HG03196 (cell line): ENCODE measurements around the gene CADPS.

Experiments
- ATAC-seq: cut with Tn5 transposase; IDR thresholded peaks from one replicate; pipeline ENCODE4 v1.9.1; 2021; ENCODE audit not compliant: unreplicated experiment

The CADPS gene

DNA sequence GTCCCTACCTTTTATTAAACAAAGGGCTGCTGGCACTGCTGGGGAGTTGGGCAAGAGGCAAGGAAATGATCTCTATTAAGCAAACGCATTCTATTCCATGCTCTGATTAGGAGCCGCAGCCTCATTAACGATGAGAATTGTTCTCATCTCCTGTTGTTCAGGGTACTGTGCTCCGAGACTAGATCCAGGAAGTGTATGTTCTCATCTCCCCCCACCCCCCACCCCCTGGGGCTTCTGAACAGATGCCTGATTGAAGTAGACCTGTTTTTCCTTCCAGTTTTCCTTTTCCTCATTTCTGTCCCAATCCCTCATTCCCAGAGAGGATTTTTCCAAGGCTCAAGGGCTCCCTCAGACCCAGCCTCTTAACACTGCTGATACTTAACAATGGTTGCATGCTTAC is 420.3 kb downstream of the CADPS start:
- no peak for ATAC-seq

- no peak for ATAC-seq
Measured at GRCh38 chr3:62453448-62453847, 421.8 kb downstream of the CADPS start.

DNA sequence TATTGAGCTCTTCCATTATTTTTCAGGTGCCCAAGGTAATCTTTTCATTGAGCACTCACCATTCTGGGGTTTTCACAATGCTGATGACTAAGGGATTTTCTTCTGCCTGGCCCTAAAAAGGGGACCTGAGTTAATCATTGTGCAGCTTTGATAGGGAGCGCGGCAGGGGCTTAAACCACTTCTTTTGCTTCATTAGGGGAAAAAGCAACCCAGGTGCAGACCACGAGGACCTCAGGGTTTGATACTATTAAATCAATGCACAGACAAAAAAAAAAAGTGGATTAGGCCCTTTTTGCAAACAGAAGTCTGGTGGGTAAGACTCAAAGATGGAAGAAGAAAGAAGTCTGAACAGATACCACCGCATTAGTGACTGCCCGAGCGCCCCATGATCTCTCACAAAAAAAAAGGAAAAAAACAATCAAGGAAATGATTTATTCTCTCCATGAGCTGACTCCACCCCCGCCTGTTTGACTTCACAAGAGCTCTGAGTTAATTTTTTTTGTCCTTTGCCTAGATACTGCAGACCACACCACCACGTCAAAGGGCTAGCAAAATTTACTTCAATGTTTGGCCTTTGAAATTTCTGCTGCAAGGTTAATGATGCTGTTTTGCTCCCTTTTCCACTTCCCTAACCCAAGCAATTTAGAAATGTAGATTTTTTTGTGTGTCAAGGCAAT is 423.9 kb downstream of the CADPS start:
- ATAC-seq = no peak

GRCh38 chr3:62446337-62446940 is 428.8 kb downstream of the CADPS start:
- ATAC-seq = no peak

GRCh38 chr3:62445275-62445674 is 429.9 kb downstream of the CADPS start:
- ATAC-seq = no peak

- no peak for ATAC-seq
Measured at GRCh38 chr3:62439978-62440377, 435.2 kb downstream of the CADPS start.

- ATAC-seq = no peak
Measured at GRCh38 chr3:62439176-62439813, 435.9 kb downstream of the CADPS start.

GRCh38 chr3:62436785-62437184 is 438.4 kb downstream of the CADPS start:
- no peak for ATAC-seq

- no peak for ATAC-seq
Measured at GRCh38 chr3:62433396-62433795, 441.8 kb downstream of the CADPS start.

DNA sequence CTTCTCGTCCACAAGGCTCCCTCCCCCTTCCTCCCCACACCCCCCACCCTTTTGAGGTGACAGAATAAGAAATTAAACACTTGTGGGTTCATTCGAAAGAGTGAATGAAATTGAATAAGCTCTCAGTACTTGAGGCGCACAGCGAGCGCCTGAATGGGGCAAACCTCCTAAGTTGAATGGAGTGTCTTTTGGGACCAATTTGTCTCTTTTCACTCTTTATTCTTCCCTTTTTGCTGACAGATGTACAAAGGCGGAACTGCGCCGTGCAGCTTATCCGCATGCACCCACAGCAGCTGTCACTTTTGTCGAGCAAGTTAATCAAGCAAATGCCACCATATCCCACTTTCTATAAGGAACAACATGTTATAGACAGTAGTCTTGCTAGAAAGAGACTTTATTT is 454.0 kb downstream of the CADPS start:
- ATAC-seq = no peak

DNA sequence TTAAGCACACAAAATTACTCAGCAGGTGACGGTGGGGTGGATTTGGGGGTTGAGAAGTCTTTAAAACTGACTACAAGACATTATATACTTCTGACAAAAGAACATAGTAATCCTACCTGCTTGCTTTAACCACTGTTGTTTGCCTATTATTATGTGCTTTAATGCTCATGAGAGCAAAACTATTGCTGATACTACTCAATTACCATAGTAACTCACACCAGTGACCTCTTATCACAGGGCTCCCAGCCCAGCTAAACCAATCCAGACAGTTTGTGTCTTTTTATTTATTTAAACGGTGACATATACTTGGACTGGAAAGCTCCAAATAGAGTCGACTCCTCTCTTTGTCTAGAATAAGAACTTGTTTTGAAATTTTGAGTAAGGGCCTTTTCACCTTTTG is 459.1 kb downstream of the CADPS start:
- no peak for ATAC-seq

- no peak for ATAC-seq
Measured at GRCh38 chr3:62415312-62415801, 459.9 kb downstream of the CADPS start.

DNA sequence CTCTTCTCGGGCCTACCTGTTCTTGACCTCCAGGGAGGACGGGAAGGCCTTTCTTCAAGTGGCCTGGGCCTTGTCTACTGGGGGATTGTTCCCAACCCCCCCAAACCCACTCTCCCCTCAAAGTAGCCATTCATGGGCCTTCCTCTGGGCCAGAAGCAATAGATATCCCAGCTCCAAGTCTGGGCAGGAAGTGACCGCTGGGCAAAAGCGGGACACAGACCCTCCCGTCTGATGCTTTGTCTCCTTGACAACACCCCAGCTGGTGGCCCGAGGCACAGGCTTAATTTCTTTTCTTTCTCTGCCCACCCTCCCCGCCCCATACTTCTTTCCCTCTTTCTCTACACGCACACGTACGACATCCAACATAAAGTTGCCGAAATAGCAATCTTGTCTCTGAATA is 460.4 kb downstream of the CADPS start:
- ATAC-seq = no peak

DNA sequence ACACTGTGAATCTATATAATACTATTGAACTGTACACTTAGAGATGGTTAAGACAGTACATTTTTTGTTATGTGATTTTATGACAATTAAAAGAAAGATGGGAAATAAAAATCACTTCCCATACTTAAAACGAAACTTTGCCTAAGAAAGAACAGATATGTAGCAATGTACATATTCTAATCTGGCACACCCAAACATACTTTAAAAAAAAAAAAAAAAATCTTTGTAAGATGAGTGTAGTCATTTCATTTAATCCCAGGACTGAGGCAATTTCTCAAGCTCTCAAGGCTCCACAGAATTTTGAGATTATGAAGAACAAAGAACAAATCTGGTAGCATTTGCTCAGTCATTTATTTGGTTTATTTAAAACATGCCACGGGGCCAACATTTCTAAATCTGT is 461.5 kb downstream of the CADPS start:
- no peak for ATAC-seq

DNA sequence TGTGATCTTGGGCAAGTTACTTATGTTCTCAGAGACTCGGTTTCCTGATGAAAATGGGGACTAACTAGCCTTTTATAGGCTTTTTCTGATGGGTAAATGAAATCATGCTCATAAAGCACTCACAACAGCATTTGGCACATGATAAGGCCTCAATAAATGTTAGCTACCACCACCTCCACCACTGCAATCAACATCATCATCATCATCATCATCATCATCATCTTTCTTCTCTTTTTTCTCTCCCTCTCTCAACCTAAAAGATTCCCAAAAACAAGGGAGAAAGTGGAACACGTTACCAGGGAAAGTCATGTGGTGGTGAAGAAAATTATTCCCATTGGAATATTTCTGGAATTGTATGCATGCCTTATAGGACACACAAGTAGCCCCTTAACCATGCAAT is 468.3 kb downstream of the CADPS start:
- no peak for ATAC-seq

DNA sequence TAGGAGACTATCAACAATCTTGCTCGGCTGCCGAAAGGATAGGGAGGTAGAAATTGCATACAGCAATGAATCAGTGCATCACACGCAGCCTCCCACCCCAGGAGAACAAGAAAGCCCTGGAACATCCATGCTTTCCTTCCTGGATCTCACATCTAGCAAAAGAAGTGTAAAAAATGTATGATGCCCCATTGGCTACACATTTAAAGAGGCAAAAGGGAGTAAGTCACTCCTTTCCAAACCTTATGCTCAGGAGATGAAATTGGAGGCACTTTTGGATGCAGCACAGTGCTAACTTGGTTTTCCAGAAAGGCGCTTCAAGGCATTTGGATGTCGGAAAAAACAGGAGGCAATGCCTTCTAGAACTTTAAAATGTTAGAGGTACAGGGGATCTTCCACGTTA is 469.6 kb downstream of the CADPS start:
- ATAC-seq = no peak

DNA sequence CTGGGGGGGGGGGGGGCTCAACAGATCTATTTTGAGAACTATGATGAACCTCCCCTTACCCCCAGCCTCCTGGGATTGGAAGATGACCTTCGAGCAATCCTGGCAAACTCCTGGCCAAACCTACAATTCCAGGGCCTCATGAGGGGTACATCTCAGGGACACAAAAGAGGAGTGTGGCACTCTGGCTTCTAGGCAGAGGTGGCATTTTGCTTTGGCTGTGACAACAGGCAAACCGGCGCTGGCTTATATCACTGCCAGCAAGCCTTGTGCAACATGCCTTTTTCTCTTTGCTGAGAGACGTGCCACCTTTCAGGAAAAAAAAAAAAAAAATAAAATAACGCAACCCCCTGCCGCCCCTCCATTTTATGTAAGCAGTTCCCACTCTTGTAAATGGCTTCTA is 470.1 kb downstream of the CADPS start:
- no peak for ATAC-seq

- no peak for ATAC-seq
Measured at GRCh38 chr3:62404321-62404720, 470.9 kb downstream of the CADPS start.

DNA sequence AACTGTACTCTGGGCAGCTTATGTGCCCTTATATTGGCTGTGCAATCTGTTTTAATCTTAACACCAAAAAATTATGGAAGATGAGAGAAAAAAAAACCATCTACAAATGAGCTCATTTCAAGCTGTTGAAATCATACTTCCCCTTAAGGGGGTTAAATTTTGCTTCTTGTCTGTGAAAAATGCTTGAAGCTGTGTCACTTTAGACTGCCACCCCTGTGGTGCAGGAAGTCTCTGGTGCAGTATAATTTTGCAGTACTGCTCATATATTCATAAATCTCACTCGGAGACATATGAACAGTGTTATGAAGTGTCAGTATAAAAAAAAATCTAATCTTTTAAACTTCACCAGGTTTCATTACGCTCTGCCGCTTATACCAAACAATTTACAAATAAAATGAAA is 471.5 kb downstream of the CADPS start:
- no peak for ATAC-seq

GRCh38 chr3:62392626-62393292 is 482.5 kb downstream of the CADPS start:
- ATAC-seq = no peak

DNA sequence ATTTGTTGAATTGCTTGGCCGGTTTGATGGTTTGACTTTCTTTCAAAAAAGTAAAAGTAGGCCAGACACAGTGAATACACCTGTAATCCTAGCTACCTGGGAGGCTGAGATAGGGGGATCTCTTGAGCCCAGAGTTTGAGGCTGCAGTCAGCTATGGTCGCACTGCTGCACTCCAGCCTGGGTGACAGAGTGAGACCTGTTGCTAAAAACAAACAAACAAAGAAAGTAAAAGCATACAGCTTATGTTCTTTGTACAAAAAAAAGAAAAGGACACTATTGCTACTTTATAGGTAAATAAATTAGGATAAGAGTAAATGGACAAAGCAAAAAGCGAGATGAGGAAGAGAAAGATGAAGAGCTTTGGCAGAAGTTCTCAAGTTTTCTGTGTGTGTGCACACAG is 488.0 kb downstream of the CADPS start:
- ATAC-seq = no peak

GRCh38 chr3:62379321-62379798 is 495.9 kb downstream of the CADPS start:
- no peak for ATAC-seq
